ENCODE results near the gene SERPINA4.

Gene SERPINA4

GRCh38 chr14:94535506-94535905, 25.7 kb upstream of the SERPINA4 start:
- TF ChIP-seq CTCF (IDR thresholded peaks at IDR 0.05; ENCODE audit: insufficient read depth, low read length, poor library complexity, severe bottlenecking) (no peak), EZH2phosphoT487 (conservative IDR thresholded peaks at IDR 0.05; ENCODE audit: low read length) (no peak)
- no peaks in the 10 kb centered on the region for H3K9me2 ChIP-seq (replicated peaks; ENCODE audit: insufficient read depth, low read length)
- no peaks in the 10 kb centered on the region for H3F3A ChIP-seq (ENCODE audit: insufficient read depth)
- no peak overlapping the region for H3K4me2 ChIP-seq (ENCODE audit: low read depth, low read length, poor library complexity, severe bottlenecking)
- no peaks in the 10 kb centered on the region for H3K79me2 ChIP-seq (ENCODE audit: insufficient read depth, low read length)
- no peak overlapping the region for H3K9ac ChIP-seq (ENCODE audit: low read length)
- no peak overlapping the region for H3K27ac ChIP-seq (ENCODE audit: low read depth, low read length)
- no peak overlapping the region for H2AFZ ChIP-seq (ENCODE audit: low read depth, low read length, severe bottlenecking)
- H4K20me1 ChIP-seq (ENCODE audit: low read depth, low read length): no peaks in the 10 kb centered on the region; the same call in 1 of the 2 replicates
- H3K36me3 ChIP-seq (ENCODE audit: low read length): no peaks in the 10 kb centered on the region
- no peaks in the 10 kb centered on the region for H3K9me3 ChIP-seq (ENCODE audit: insufficient read depth, low read length)
- H3K27me3 ChIP-seq (ENCODE audit: low read length): no peaks in the 10 kb centered on the region
- H3K4me3 ChIP-seq (ENCODE audit: insufficient read depth, low read length, poor library complexity, severe bottlenecking): no peak overlapping the region

- H3K27ac ChIP-seq (ENCODE audit: low read depth, low read length): no peak overlapping the region
- peak overlapping the region; percentile 17 for H2AFZ ChIP-seq (ENCODE audit: low read depth, low read length, severe bottlenecking)
- no peak overlapping the region for H3K4me2 ChIP-seq (ENCODE audit: low read depth, low read length, poor library complexity, severe bottlenecking)
- TF ChIP-seq EZH2phosphoT487 (conservative IDR thresholded peaks at IDR 0.05; ENCODE audit: low read length) (no peak), CTCF (IDR thresholded peaks at IDR 0.05; ENCODE audit: insufficient read depth, low read length, poor library complexity, severe bottlenecking) (peak; percentile 36)
- no peak overlapping the region for H3K4me3 ChIP-seq (ENCODE audit: insufficient read depth, low read length, poor library complexity, severe bottlenecking)
- no peaks in the 10 kb centered on the region for H3F3A ChIP-seq (ENCODE audit: insufficient read depth)
- no peaks in the 10 kb centered on the region for H3K36me3 ChIP-seq (ENCODE audit: low read length)
- H3K9me2 ChIP-seq (replicated peaks; ENCODE audit: insufficient read depth, low read length): no peaks in the 10 kb centered on the region
- H3K79me2 ChIP-seq (ENCODE audit: insufficient read depth, low read length): no peaks in the 10 kb centered on the region
- no peaks in the 10 kb centered on the region; the same call in 1 of the 2 replicates for H4K20me1 ChIP-seq (ENCODE audit: low read depth, low read length)
- H3K9me3 ChIP-seq (ENCODE audit: insufficient read depth, low read length): no peaks in the 10 kb centered on the region
- H3K27me3 ChIP-seq (ENCODE audit: low read length): no peaks in the 10 kb centered on the region
- H3K9ac ChIP-seq (ENCODE audit: low read length): no peak overlapping the region
These were observed 24.4 kb upstream of the SERPINA4 start for GRCh38 chr14:94536836-94537235.

GRCh38 chr14:94538070-94538740, 23.0 kb upstream of the SERPINA4 start:
- Histone ChIP-seq H3K9ac (ENCODE audit: low read length) (no peak overlapping the region), H3K27ac (ENCODE audit: low read depth, low read length) (no peak overlapping the region), H3K9me3 (ENCODE audit: insufficient read depth, low read length) (no peaks in the 10 kb centered on the region), H3K79me2 (ENCODE audit: insufficient read depth, low read length) (no peaks in the 10 kb centered on the region), H3K4me3 (ENCODE audit: insufficient read depth, low read length, poor library complexity, severe bottlenecking) (no peak overlapping the region), H3K4me2 (ENCODE audit: low read depth, low read length, poor library complexity, severe bottlenecking) (no peak overlapping the region), H2AFZ (ENCODE audit: low read depth, low read length, severe bottlenecking) (no peak overlapping the region), H3K36me3 (ENCODE audit: low read length) (no peaks in the 10 kb centered on the region), H3F3A (ENCODE audit: insufficient read depth) (no peaks in the 10 kb centered on the region), H4K20me1 (ENCODE audit: low read depth, low read length) (no peaks in the 10 kb centered on the region), H3K9me2 (replicated peaks; ENCODE audit: insufficient read depth, low read length) (no peaks in the 10 kb centered on the region), H3K27me3 (ENCODE audit: low read length) (no peaks in the 10 kb centered on the region)
- TF ChIP-seq EZH2phosphoT487 (conservative IDR thresholded peaks at IDR 0.05; ENCODE audit: low read length) (no peak), CTCF (IDR thresholded peaks at IDR 0.05; ENCODE audit: insufficient read depth, low read length, poor library complexity, severe bottlenecking) (no peak)

Data from SU-DHL-6 (cell line).